ENCODE data around the gene SLC16A3. TPM values are rescaled to one million over a fixed set of nuclear protein-coding genes. Genes with fewer than 3 reads are reported as not detected.
A peak's percentile ranks its signal among the peaks of the same experiment; 100 is the strongest.

The SLC16A3 gene
- total and polyA plus RNA-seq, 11 donors: 6.5 to 56.0 (median 12.9) TPM

DNA sequence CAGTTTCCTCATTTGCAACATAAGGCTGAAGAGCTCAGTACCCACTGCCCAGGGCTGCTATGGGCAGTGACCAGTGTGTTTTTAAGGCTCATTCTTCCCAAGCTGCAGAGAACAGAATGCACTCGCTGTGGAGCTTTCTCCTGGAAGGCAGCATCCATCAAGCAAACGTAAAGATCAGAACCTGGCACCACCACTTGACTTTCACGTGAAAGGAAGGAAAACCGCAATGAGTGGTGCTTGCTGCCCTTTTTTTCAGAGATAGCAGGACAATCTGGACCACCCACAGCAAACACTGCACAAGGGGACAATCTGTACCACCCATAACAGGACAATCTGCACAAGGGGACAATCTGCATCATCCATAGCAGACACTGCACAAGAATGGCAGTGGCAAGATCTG lies 33.5 kb downstream of the SLC16A3 start:
- Histone ChIP-seq H3K4me3 (no peak overlapping the region), H3K4me1 (peaks cover 4 to 22% (median 16%) of the 10 kb centered on the region in 12 donors), H3K27ac (no peak overlapping the region), H3K9me3 (no peaks in the 10 kb centered on the region), H3K36me3 (peaks cover 4 to 93% (median 82%) of the 10 kb centered on the region in 9 donors), H3K27me3 (no peaks in the 10 kb centered on the region)
- TF ChIP-seq, protein P1, sequence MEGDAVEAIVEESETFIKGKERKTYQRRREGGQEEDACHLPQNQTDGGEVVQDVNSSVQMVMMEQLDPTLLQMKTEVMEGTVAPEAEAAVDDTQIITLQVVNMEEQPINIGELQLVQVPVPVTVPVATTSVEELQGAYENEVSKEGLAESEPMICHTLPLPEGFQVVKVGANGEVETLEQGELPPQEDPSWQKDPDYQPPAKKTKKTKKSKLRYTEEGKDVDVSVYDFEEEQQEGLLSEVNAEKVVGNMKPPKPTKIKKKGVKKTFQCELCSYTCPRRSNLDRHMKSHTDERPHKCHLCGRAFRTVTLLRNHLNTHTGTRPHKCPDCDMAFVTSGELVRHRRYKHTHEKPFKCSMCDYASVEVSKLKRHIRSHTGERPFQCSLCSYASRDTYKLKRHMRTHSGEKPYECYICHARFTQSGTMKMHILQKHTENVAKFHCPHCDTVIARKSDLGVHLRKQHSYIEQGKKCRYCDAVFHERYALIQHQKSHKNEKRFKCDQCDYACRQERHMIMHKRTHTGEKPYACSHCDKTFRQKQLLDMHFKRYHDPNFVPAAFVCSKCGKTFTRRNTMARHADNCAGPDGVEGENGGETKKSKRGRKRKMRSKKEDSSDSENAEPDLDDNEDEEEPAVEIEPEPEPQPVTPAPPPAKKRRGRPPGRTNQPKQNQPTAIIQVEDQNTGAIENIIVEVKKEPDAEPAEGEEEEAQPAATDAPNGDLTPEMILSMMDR (IDR thresholded peaks at IDR 0.05): no peak
- no peak for TF ChIP-seq POLR2A (IDR thresholded peaks at IDR 0.05)
- WGBS, 4 donors: 63 to 76% (median 71%) methylated on average over 4 of the region's 4 CpGs
- DNase-seq (no peak), ATAC-seq (no peak)
- intact Hi-C loops (cut with DNase I): no loop called here

DNA sequence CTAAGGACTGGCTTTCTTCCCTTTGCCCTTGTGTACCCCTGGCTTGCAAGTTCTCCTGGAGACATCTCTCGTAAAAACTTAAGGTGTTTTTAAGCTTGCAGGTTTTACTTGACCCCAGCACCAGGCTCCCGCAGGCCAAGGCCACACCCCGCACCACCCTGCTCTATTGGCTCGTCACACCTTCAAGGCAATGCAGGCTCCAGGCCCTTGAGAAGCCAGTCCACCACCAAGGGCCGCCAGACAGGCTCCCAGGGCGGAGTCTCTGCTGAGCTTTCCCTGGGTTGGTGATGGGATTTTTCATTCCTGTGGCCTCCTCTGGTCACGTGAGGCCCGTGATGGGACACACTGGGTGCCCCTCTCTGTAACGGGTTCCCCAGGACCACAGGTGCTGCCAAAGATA lies 34.8 kb downstream of the SLC16A3 start:
- WGBS, 4 donors: 88 to 95% (median 91%) methylated on average over 8 to 9 of the region's 9 CpGs
- ATAC-seq: no peak
- H3K4me3 ChIP-seq: no peak overlapping the region
- H3K4me1 ChIP-seq: peaks cover 8 to 35% (median 28%) of the 10 kb centered on the region in 12 donors
- DNase-seq: peak in 1 of 5 donors; percentile 46
- no peaks in the 10 kb centered on the region for H3K27me3 ChIP-seq
- no peak overlapping the region for H3K27ac ChIP-seq
- intact Hi-C loops (cut with DNase I): no loop called here
- no peak for TF ChIP-seq POLR2A (IDR thresholded peaks at IDR 0.05)
- TF ChIP-seq, protein P1 (IDR thresholded peaks at IDR 0.05): no peak
- no peaks in the 10 kb centered on the region for H3K9me3 ChIP-seq
- peaks cover 2 to 87% (median 72%) of the 10 kb centered on the region in 9 donors for H3K36me3 ChIP-seq

DNA sequence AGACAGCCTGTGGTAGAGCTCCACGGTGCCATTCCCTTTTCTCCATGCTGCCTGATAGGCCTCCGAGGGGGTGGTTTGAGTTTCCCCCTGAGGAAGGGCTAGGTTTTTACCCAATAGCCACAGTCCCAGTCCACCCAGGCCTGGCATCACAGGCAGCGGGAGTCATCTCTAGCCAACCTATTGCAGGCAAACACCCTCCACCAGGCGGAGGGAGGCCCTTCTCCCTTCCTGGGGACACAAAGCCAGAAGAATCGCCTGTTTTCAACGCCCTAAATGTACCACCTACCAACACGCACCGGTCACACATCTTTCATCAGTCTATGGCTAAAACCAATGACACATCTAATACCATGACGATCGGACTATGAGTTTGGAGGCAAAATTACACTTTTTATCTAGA lies 37.3 kb downstream of the SLC16A3 start:
- peaks cover 2 to 93% (median 58%) of the 10 kb centered on the region in 9 donors for H3K36me3 ChIP-seq
- 87 to 93% (median 91%) methylated on average over 10 of the region's 10 CpGs for WGBS, 4 donors
- ATAC-seq (no peak), DNase-seq (no peak)
- TF ChIP-seq, protein P1 (IDR thresholded peaks at IDR 0.05): no peak
- no peak for TF ChIP-seq POLR2A (IDR thresholded peaks at IDR 0.05)
- H3K4me1 ChIP-seq: peaks cover 8 to 59% (median 52%) of the 10 kb centered on the region in 12 donors
- no peaks in the 10 kb centered on the region for H3K27me3 ChIP-seq
- peak overlapping the region in 6 of 12 donors; percentile 81 to 91 (median 86) for H3K27ac ChIP-seq
- H3K4me3 ChIP-seq: no peak overlapping the region
- intact Hi-C loops (cut with DNase I): loop anchor here in 1 of 10 donors (2.0 kb wide), 1 partner anchor 23 kb away; no protein-coding TSS in a partner anchor
- H3K9me3 ChIP-seq: no peaks in the 10 kb centered on the region

DNA sequence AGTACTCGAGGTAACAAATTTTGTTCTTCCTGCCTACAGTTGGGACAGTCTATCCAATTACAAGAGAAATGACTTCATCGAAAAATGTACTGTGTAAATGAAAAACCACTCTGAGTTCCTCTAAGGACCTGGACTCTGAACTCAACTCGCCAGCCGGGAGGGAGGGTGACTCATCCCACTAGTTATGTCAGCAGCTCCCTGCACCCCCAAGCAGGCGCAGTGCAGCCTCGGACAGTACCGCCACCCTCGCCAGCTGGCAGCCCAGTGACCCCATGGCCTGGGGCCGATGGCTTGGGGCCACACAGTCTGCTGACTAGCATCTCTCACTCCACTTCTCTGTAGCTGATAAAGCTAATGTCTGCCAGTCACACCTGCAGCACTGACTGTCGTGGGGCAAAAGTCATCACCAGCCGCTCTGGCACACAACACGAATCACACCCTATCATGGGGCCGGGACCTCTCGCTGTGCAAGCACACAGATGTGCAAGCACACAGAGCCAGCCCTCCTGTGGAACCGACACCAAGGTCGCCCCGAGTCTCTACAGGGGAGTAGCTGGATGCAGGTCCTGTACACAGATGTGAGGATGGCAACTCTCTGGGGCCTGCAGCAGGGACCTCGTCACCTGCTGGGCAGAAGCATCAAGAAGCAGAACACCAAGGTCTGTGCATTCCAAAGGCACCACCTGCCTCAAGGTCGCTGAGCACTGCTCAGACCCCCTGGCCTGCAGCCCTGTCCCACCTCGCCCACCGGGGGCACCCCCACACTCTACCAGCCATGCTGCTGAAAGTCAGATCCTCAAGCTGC lies 38.9 kb downstream of the SLC16A3 start:
- no peaks in the 10 kb centered on the region for H3K9me3 ChIP-seq
- TF ChIP-seq, protein P1 (IDR thresholded peaks at IDR 0.05): no peak
- TF ChIP-seq POLR2A (IDR thresholded peaks at IDR 0.05): no peak
- peak overlapping the region in 9 of 12 donors; percentile 6 to 42 (median 24) for H3K4me3 ChIP-seq
- intact Hi-C loops (cut with DNase I): loop anchor here in 1 of 10 donors (2.0 kb wide), 1 partner anchor 25 kb away; no protein-coding TSS in a partner anchor
- peaks cover 12 to 74% (median 66%) of the 10 kb centered on the region in 12 donors for H3K4me1 ChIP-seq
- peaks cover 2 to 87% (median 51%) of the 10 kb centered on the region in 9 donors for H3K36me3 ChIP-seq
- DNase-seq (peak; percentile 88 to 96 (median 95)), ATAC-seq (peak; percentile 93 to 96 (median 95))
- no peaks in the 10 kb centered on the region for H3K27me3 ChIP-seq
- 17 to 25% (median 23%) methylated on average over 19 to 21 of the region's 21 CpGs for WGBS, 4 donors
- H3K27ac ChIP-seq: peak overlapping the region; percentile 64 to 91 (median 85)

Data from heart left ventricle (tissue), 16 donors.